IMR-90 (cell line): ENCODE results near the gene COL28A1. TPM values are rescaled to one million over a fixed set of nuclear protein-coding genes. Genes with fewer than 3 reads are reported as not detected.

Experiments
- ATAC-seq: fragments of 200-7000 bp; cut with Tn5 transposase; 2 replicates; pipeline ENCODE4 v1.9.1; 2020; ENCODE audit warnings: low read depth, mild to moderate bottlenecking, moderate library complexity
- BruUV-seq: library from RNA; stranded (reverse); fragments of 400-500 nt; replicated peaks from 2 replicates; lab custom pipeline; 2021; lab: Mats Ljungman, UMichigan
- CTCF ChIA-PET: fragments of 300-600 bp; formaldehyde crosslinking; extraction: SDS; loops from one replicate; lab custom pipeline; 2021; ENCODE audit warnings: antibody characterized with exemption; lab: Yijun Ruan, JAX
- POLR2A ChIA-PET: fragments of 300-600 bp; sonication (Branson Sonifier 250); formaldehyde crosslinking; loops from one replicate; lab custom pipeline; 2022; ENCODE audit warnings: antibody characterized with exemption; ENCODE audit not compliant: unreplicated experiment; lab: Charles Lee
- DNase-seq: peaks from one replicate; pipeline ENCODE4 v3.0.0; 2013
- H2AFZ ChIP-seq: replicated peaks from 2 replicates; pipeline ENCODE3; 2013; ENCODE audit warnings: low read length, mild to moderate bottlenecking; ENCODE audit not compliant: poor library complexity
- H2AK5ac ChIP-seq: 2 replicates; pipeline ENCODE4 v1.6.1; 2013; ENCODE audit warnings: low read depth, low read length, inconsistent platforms
- H2AK9ac ChIP-seq: replicated peaks from 2 replicates; pipeline ENCODE3; 2013; ENCODE audit warnings: mild to moderate bottlenecking, low read depth, low read length, moderate library complexity; ENCODE audit not compliant: poor library complexity
- H2BK120ac ChIP-seq: 2 replicates; pipeline ENCODE4 v1.6.1; 2013; ENCODE audit warnings: low read depth, low read length, inconsistent platforms
- H2BK15ac ChIP-seq: 3 replicates; pipeline ENCODE4 v1.6.1; 2013; ENCODE audit warnings: low read depth, low read length, inconsistent platforms
- H2BK20ac ChIP-seq: 2 replicates; pipeline ENCODE4 v1.6.1; 2013; ENCODE audit warnings: low read depth, mild to moderate bottlenecking, inconsistent platforms, low read length, moderate library complexity
- H2BK5ac ChIP-seq: 2 replicates; pipeline ENCODE4 v1.6.1; 2013; ENCODE audit warnings: mild to moderate bottlenecking, low read depth, low read length, inconsistent platforms; ENCODE audit not compliant: poor library complexity, severe bottlenecking
- H3K14ac ChIP-seq: replicated peaks from 2 replicates; pipeline ENCODE4 v1.6.1; 2013; ENCODE audit warnings: low read depth, low read length, inconsistent platforms
- H3K18ac ChIP-seq: 2 replicates; pipeline ENCODE4 v1.6.1; 2013; ENCODE audit warnings: low read depth, low read length, control low read depth
- H3K23ac ChIP-seq: 2 replicates; pipeline ENCODE4 v1.6.1; 2013; ENCODE audit warnings: low read depth, low read length, inconsistent platforms
- H3K27ac ChIP-seq: 2 replicates; pipeline ENCODE4 v1.5.1; 2013; ENCODE audit warnings: mild to moderate bottlenecking, control low read depth, low read length; ENCODE audit not compliant: insufficient read depth
- H3K27me3 ChIP-seq: 2 replicates; pipeline ENCODE4 v1.6.1; 2013; ENCODE audit warnings: low read length; ENCODE audit not compliant: control insufficient read depth, insufficient read depth
- H3K36me3 ChIP-seq: 2 replicates; pipeline ENCODE4 v1.6.1; 2013; ENCODE audit warnings: low read length, mixed read lengths; ENCODE audit not compliant: control insufficient read depth, insufficient read depth
- H3K4ac ChIP-seq: 2 replicates; pipeline ENCODE4 v1.6.1; 2013; ENCODE audit warnings: low read depth, low read length, inconsistent platforms
- H3K4me1 ChIP-seq: 2 replicates; pipeline ENCODE4 v1.6.1; 2013; ENCODE audit warnings: low read length, mixed read lengths; ENCODE audit not compliant: control insufficient read depth, insufficient read depth
- H3K4me2 ChIP-seq: 2 replicates; pipeline ENCODE4 v1.6.1; 2013; ENCODE audit warnings: low read depth, mild to moderate bottlenecking, control low read depth, low read length, moderate library complexity
- H3K4me3 ChIP-seq: 2 replicates; pipeline ENCODE4 v1.5.1; 2013; ENCODE audit warnings: low read depth, mild to moderate bottlenecking, control low read depth, low read length, moderate library complexity; ENCODE audit not compliant: insufficient read depth
- H3K56ac ChIP-seq: 2 replicates; pipeline ENCODE4 v1.6.1; 2013; ENCODE audit warnings: low read length, inconsistent platforms; ENCODE audit not compliant: insufficient read depth; ENCODE audit errors: extremely low read depth
- H3K79me1 ChIP-seq, 2 experiments: 2 replicates each; pipeline ENCODE4 v1.6.1; 2013; ENCODE audit warnings: low read length in 2 of 2, inconsistent platforms in 1 of 2, low read depth in 1 of 2
- H3K9ac ChIP-seq: 2 replicates; pipeline ENCODE4 v1.6.1; 2013; ENCODE audit warnings: low read depth, low read length, control low read depth
- H3K9me1 ChIP-seq: 2 replicates; pipeline ENCODE4 v1.6.1; 2013; ENCODE audit warnings: low read length, inconsistent platforms; ENCODE audit not compliant: insufficient read depth
- H3K9me3 ChIP-seq: 2 replicates; pipeline ENCODE4 v1.6.1; 2013; ENCODE audit warnings: low read length; ENCODE audit not compliant: control insufficient read depth, insufficient read depth
- H4K20me1 ChIP-seq: 2 replicates; pipeline ENCODE4 v1.6.1; 2013; ENCODE audit warnings: low read length, inconsistent platforms; ENCODE audit not compliant: insufficient read depth
- H4K5ac ChIP-seq: 2 replicates; pipeline ENCODE4 v1.6.1; 2013; ENCODE audit warnings: mild to moderate bottlenecking, low read depth, low read length, control low read depth
- H4K8ac ChIP-seq, 2 experiments: 2 replicates each; pipeline ENCODE4 v1.6.1; 2013; ENCODE audit warnings: low read depth in 2 of 2, low read length in 2 of 2, control low read depth in 1 of 2, inconsistent platforms in 1 of 2
- H4K91ac ChIP-seq: 2 replicates; pipeline ENCODE4 v1.6.1; 2013; ENCODE audit warnings: low read depth, low read length, inconsistent platforms; ENCODE audit not compliant: insufficient read depth
- BHLHE40 ChIP-seq: fragments of 150-350 bp; IDR thresholded peaks from 2 replicates; pipeline ENCODE4 v1.6.1; 2016; ENCODE audit warnings: mild to moderate bottlenecking, low read depth, low read length
- CEBPB ChIP-seq: IDR thresholded peaks from 2 replicates; pipeline ENCODE4 v1.6.1; 2012; ENCODE audit warnings: low read depth, low read length, improper control_type of control experiment
- CHD1 ChIP-seq: IDR thresholded peaks from 2 replicates; pipeline ENCODE4 v1.6.1; 2012; ENCODE audit warnings: low read depth, low read length, improper control_type of control experiment
- ELK1 ChIP-seq: fragments of 150-350 bp; IDR thresholded peaks from 2 replicates; pipeline ENCODE4 v1.6.1; 2016; ENCODE audit warnings: low read depth, mild to moderate bottlenecking, low read length, moderate library complexity, borderline replicate concordance
- FOS ChIP-seq: fragments of 150-350 bp; IDR thresholded peaks from 2 replicates; pipeline ENCODE4 v1.6.1; 2016; ENCODE audit warnings: low read depth, low read length
- MAFK ChIP-seq: IDR thresholded peaks from 2 replicates; pipeline ENCODE4 v1.6.1; 2012; ENCODE audit warnings: low read depth, low read length, improper control_type of control experiment
- MAZ ChIP-seq: IDR thresholded peaks from 2 replicates; pipeline ENCODE4 v1.6.1; 2012; ENCODE audit warnings: low read depth, mild to moderate bottlenecking, low read length, improper control_type of control experiment, moderate library complexity, borderline replicate concordance
- NFE2L2 ChIP-seq: fragments of 150-350 bp; IDR thresholded peaks from 2 replicates; pipeline ENCODE4 v1.6.1; 2016; ENCODE audit warnings: low read depth, mild to moderate bottlenecking, low read length
- POLR2A ChIP-seq: IDR thresholded peaks from 2 replicates; pipeline ENCODE4 v1.6.1; 2012; ENCODE audit warnings: mild to moderate bottlenecking, low read depth, low read length
- RAD21 ChIP-seq: IDR thresholded peaks from 2 replicates; pipeline ENCODE4 v1.6.1; 2012; ENCODE audit warnings: low read length, improper control_type of control experiment
- RCOR1 ChIP-seq: IDR thresholded peaks from 2 replicates; pipeline ENCODE4 v1.6.1; 2012; ENCODE audit warnings: mild to moderate bottlenecking, low read length, improper control_type of control experiment; ENCODE audit not compliant: insufficient replicate concordance
- RFX5 ChIP-seq: IDR thresholded peaks from 2 replicates; pipeline ENCODE4 v1.8.0; 2012; ENCODE audit warnings: low read depth, mild to moderate bottlenecking, low read length, moderate library complexity
- SMC3 ChIP-seq: fragments of 150-350 bp; IDR thresholded peaks from 2 replicates; pipeline ENCODE4 v1.6.1; 2016; ENCODE audit warnings: low read depth, mild to moderate bottlenecking, antibody characterized with exemption, low read length, moderate library complexity
- WGBS, 2 experiments: methylation state at CpG; one replicate each; pipeline versions ENCODE4 v1.1.5 to v1.1.7; 2013; ENCODE audit warnings: missing lambda C conversion rate in 2 of 2; ENCODE audit not compliant: insufficient read length in 1 of 2; ENCODE audit errors: extremely low coverage in 2 of 2; 5-methylcytosine and 5-hydroxymethylcytosine counted together
- dilution Hi-C: fragments of 300-500 bp; cut with HindIII; formaldehyde crosslinking; loops from one replicate; pipeline ENCODE4 v1.14.3; 2018; ENCODE audit warnings: low sequenced_read_pairs; ENCODE audit not compliant: unreplicated experiment
- in situ Hi-C: fragments of 300-500 bp; cut with MboI; formaldehyde crosslinking; loops from 3 replicates; pipeline ENCODE4 v1.14.3; 2019; ENCODE audit warnings: low sequenced_read_pairs, inconsistent platforms, mixed read lengths
- intact Hi-C: fragments of 100-400 bp; cut with micrococcal nuclease; formaldehyde crosslinking; loops from 2 replicates; pipeline ENCODE4 v1.10.0; 2022
- polyA plus RNA-seq, 3 experiments: library from polyadenylated mRNA; depleted of rRNA; stranded (reverse); fragments of >200 nt; gene quantifications; 2 replicates each; pipeline ENCODE4 v1.2.3, GENCODE V29; 2012; ENCODE audit warnings: low replicate concordance in 1 of 3
- total RNA-seq: library from RNA; depleted of rRNA; stranded (reverse); fragments of >200 nt; gene quantifications from 2 replicates; pipeline ENCODE4 v1.2.3, GENCODE V29; 2012
- TF ChIP-seq, protein P1 (sequence below): conservative IDR thresholded peaks from 2 replicates; pipeline ENCODE4 v1.5.1; 2012; ENCODE audit warnings: mild to moderate bottlenecking, low read depth, low read length, improper control_type of control experiment
- TF ChIP-seq, protein P2 (sequence below): fragments of 150-350 bp; IDR thresholded peaks from 2 replicates; pipeline ENCODE4 v1.6.1; 2017; ENCODE audit warnings: mild to moderate bottlenecking, antibody characterized with exemption, low read length, low read depth

Gene COL28A1
- total and polyA plus RNA-seq, 2 of the 4 experiments (the other 2 are of a cell fraction): under 0.01 to 0.05 TPM

DNA sequence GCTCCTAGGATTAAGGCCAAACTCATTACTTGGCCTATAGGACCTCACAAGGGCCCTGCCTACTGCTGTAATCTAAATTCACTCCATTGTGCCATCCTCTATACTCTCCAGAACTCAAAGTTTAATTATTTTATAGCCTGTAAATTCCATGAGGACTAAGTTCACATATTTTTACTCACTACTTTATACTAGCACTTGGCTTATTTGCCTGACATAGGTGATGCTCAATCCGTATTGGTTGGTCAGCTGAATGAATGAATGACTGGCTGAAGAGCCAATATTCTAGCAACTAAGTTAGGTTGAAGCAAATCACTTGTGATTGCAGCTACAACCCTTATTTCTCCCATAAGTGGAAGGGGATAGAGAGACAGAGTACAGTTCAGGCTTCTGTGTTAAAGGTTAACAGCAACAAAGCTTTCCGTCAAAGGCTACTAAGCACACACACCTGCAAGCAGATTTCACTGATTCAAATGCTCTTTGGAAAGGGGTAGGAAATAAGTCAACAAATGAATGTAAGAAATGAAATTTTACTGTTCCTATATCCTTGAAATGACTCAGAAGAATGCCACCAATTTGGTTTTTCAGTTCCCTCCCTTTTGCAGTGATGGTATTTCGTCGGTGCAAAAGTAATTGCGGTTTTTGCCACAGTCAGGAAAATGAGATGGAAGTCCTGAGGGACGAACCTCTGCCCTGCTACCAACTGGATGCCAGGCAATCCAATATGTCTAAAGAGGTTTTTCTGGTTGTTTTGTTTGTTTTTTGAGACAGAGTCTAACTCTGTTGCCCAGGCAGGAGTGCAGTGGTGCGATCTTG is 120.7 kb downstream of the COL28A1 start:
- H4K8ac ChIP-seq: no peak overlapping the region
- H3K23ac ChIP-seq: no peak overlapping the region
- H2BK15ac ChIP-seq: no peak overlapping the region
- no peak overlapping the region for H2BK5ac ChIP-seq
- H3K27ac ChIP-seq: no peak overlapping the region
- no peak overlapping the region for H3K9ac ChIP-seq
- H3K18ac ChIP-seq: no peak overlapping the region
- H3K4me3 ChIP-seq: no peak overlapping the region
- in situ Hi-C loops (no loop called here), dilution Hi-C loops (no loop called here), intact Hi-C loops (loop anchor here (10.0 kb wide), 1 partner anchor 460 kb away; no protein-coding TSS in a partner anchor)
- no peaks in the 10 kb centered on the region for H3K79me1 ChIP-seq
- ChIA-PET CTCF (interaction anchor here (1.1 kb wide), 1 partner anchor 312 kb away, joined by 3 read pairs; no protein-coding TSS in a partner anchor), POLR2A (no interaction called here)
- no TSS peak for BruUV-seq
- no peak overlapping the region for H3K56ac ChIP-seq
- no peaks in the 10 kb centered on the region for H3K36me3 ChIP-seq
- no peak overlapping the region for H3K4me2 ChIP-seq
- H3K27me3 ChIP-seq: no peaks in the 10 kb centered on the region; the same call in 1 of the 2 replicates
- H2AK5ac ChIP-seq: no peak overlapping the region
- H3K4me1 ChIP-seq: no peaks in the 10 kb centered on the region
- H2BK20ac ChIP-seq: no peak overlapping the region
- H3K4ac ChIP-seq: no peak overlapping the region
- no peak overlapping the region for H4K91ac ChIP-seq
- H4K5ac ChIP-seq: no peak overlapping the region
- no peak overlapping the region for H2AFZ ChIP-seq
- no peak overlapping the region for H2AK9ac ChIP-seq
- no peaks in the 10 kb centered on the region for H4K20me1 ChIP-seq
- no peaks in the 10 kb centered on the region for H3K9me1 ChIP-seq
- no peak for ATAC-seq
- H3K14ac ChIP-seq: no peak overlapping the region
- no peak for DNase-seq
- no CpG with 5 or more reads among the region's 7 CpGs for WGBS, 2 experiments
- H3K9me3 ChIP-seq: no peaks in the 10 kb centered on the region
- no peak overlapping the region for H2BK120ac ChIP-seq
- no peak for TF ChIP-seq RCOR1
- TF ChIP-seq CHD1: no peak
- no peak for TF ChIP-seq MAZ
- TF ChIP-seq, protein P1, sequence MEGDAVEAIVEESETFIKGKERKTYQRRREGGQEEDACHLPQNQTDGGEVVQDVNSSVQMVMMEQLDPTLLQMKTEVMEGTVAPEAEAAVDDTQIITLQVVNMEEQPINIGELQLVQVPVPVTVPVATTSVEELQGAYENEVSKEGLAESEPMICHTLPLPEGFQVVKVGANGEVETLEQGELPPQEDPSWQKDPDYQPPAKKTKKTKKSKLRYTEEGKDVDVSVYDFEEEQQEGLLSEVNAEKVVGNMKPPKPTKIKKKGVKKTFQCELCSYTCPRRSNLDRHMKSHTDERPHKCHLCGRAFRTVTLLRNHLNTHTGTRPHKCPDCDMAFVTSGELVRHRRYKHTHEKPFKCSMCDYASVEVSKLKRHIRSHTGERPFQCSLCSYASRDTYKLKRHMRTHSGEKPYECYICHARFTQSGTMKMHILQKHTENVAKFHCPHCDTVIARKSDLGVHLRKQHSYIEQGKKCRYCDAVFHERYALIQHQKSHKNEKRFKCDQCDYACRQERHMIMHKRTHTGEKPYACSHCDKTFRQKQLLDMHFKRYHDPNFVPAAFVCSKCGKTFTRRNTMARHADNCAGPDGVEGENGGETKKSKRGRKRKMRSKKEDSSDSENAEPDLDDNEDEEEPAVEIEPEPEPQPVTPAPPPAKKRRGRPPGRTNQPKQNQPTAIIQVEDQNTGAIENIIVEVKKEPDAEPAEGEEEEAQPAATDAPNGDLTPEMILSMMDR: no peak
- TF ChIP-seq POLR2A: no peak
- no peak for TF ChIP-seq RAD21
- TF ChIP-seq RFX5: no peak
- TF ChIP-seq ELK1: no peak
- no peak for TF ChIP-seq MAFK
- no peak for TF ChIP-seq CEBPB
- no peak for TF ChIP-seq FOS
- no peak for TF ChIP-seq SMC3
- no peak for TF ChIP-seq BHLHE40
- TF ChIP-seq, protein P2, sequence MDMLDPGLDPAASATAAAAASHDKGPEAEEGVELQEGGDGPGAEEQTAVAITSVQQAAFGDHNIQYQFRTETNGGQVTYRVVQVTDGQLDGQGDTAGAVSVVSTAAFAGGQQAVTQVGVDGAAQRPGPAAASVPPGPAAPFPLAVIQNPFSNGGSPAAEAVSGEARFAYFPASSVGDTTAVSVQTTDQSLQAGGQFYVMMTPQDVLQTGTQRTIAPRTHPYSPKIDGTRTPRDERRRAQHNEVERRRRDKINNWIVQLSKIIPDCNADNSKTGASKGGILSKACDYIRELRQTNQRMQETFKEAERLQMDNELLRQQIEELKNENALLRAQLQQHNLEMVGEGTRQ: no peak
- TF ChIP-seq NFE2L2: no peak
